Endothelial cell of umbilical vein (primary cell): ENCODE data around the gene NGLY1. TPM values are rescaled to one million over a fixed set of nuclear protein-coding genes. Genes with fewer than 3 reads are reported as not detected.

ENCODE experiments used
- BruUV-seq: library from RNA; stranded (reverse); fragments of 400-500 nt; replicated peaks from 2 replicates; lab custom pipeline; 2021; lab: Mats Ljungman, UMichigan
- CTCF ChIA-PET: fragments of 300-600, 350-600 bp; sonication (Branson Sonifier 250); formaldehyde crosslinking; loops from one replicate; lab custom pipeline; 2021; ENCODE audit warnings: antibody characterized with exemption, inconsistent platforms; lab: Charles Lee
- POLR2A ChIA-PET: fragments of 300-600, 350-600 bp; sonication (Branson Sonifier 250); formaldehyde crosslinking; loops from one replicate; lab custom pipeline; 2021; ENCODE audit warnings: antibody characterized with exemption, inconsistent platforms; lab: Charles Lee
- DNase-seq: peaks from one replicate; pipeline ENCODE4 v3.0.0-alpha.2; 2011; ENCODE audit warnings: low read depth, low spot score
- FAIRE-seq: peaks from 2 replicates; lab custom pipeline; 2011; peaks lifted over from hg19 to GRCh38; lab: Jason Lieb, UNC
- H2AFZ ChIP-seq: 2 replicates; pipeline ENCODE4 v1.6.0; 2012; ENCODE audit warnings: low read depth, low read length, control low read depth, inconsistent platforms
- H3K27ac ChIP-seq: 2 replicates; pipeline ENCODE4 v1.5.1; 2011; ENCODE audit warnings: low read depth, mild to moderate bottlenecking, control low read depth, low read length, moderate library complexity; ENCODE audit not compliant: insufficient read depth
- H3K27me3 ChIP-seq, 2 experiments: 2 replicates each; pipeline versions ENCODE4 v1.6.0 to v1.6.1; 2011; ENCODE audit warnings: low read length in 2 of 2, mixed read lengths in 1 of 2; ENCODE audit not compliant: control insufficient read depth in 2 of 2, insufficient read depth in 2 of 2
- H3K36me3 ChIP-seq, 2 experiments: 2 replicates in 1 of 2; 3 replicates in 1 of 2; pipeline ENCODE4 v1.5.1; 2011; ENCODE audit warnings: low read length in 2 of 2, mild to moderate bottlenecking in 1 of 2, moderate library complexity in 1 of 2; ENCODE audit not compliant: control insufficient read depth in 2 of 2, insufficient read depth in 2 of 2; ENCODE audit errors: extremely low read depth in 1 of 2
- H3K4me1 ChIP-seq: 3 replicates; pipeline ENCODE4 v1.5.1; 2011; ENCODE audit warnings: mild to moderate bottlenecking, low read length; ENCODE audit not compliant: control insufficient read depth, insufficient read depth; ENCODE audit errors: extremely low read depth
- H3K4me2 ChIP-seq: 2 replicates; pipeline ENCODE4 v1.6.1; 2011; ENCODE audit warnings: low read length, control low read depth, mixed read lengths; ENCODE audit not compliant: insufficient read depth
- H3K4me3 ChIP-seq, 3 experiments: fragments of 200-600 bp in 1 of 3; sonication (generic), shearing (Covaris generic) in 1 of 3; replicated peaks in 1 of 3; 2 replicates each; pipeline ENCODE4 v1.5.1; 2011 to 2016; ENCODE audit warnings: control low read depth in 3 of 3, low read length in 3 of 3, mild to moderate bottlenecking in 2 of 3, inconsistent platforms in 1 of 3, low read depth in 1 of 3, moderate library complexity in 1 of 3; ENCODE audit not compliant: insufficient read depth in 1 of 3
- H3K79me2 ChIP-seq: 2 replicates; pipeline ENCODE4 v1.6.0; 2012; ENCODE audit warnings: low read length, inconsistent platforms; ENCODE audit not compliant: control insufficient read depth, insufficient read depth
- H3K9ac ChIP-seq: replicated peaks from 2 replicates; pipeline ENCODE3; 2011; ENCODE audit warnings: low read length, control low read depth; ENCODE audit not compliant: insufficient read depth; ENCODE audit errors: extremely low read depth
- H3K9me1 ChIP-seq: replicated peaks from 3 replicates; pipeline ENCODE4 v1.6.0; 2011; ENCODE audit warnings: mild to moderate bottlenecking, low read length; ENCODE audit not compliant: control insufficient read depth, insufficient read depth; ENCODE audit errors: extremely low read depth
- H3K9me3 ChIP-seq: replicated peaks from 2 replicates; pipeline ENCODE4 v1.5.1; 2012; ENCODE audit warnings: low read length, inconsistent platforms; ENCODE audit not compliant: control insufficient read depth, insufficient read depth
- H4K20me1 ChIP-seq: replicated peaks from 2 replicates; pipeline ENCODE3; 2011; ENCODE audit warnings: mild to moderate bottlenecking, low read length; ENCODE audit not compliant: control insufficient read depth, insufficient read depth; ENCODE audit errors: extremely low read depth
- CTCF ChIP-seq, 2 donors: IDR thresholded peaks; 1 replicate in 1 of 2; 2 replicates in 1 of 2; pipeline ENCODE4 v1.5.1; 2011; ENCODE audit warnings: low read length in 2 of 2, mild to moderate bottlenecking in 2 of 2, moderate library complexity in 2 of 2, control low read depth in 1 of 2, inconsistent platforms in 1 of 2, low read depth in 1 of 2; ENCODE audit not compliant: insufficient read depth in 1 of 2; ENCODE audit errors: extremely low read depth in 1 of 2
- EZH2 ChIP-seq: IDR thresholded peaks from 2 replicates; pipeline ENCODE4 v1.6.1; 2012; ENCODE audit warnings: borderline replicate concordance, low read depth, mild to moderate bottlenecking, moderate library complexity, low read length, inconsistent platforms; ENCODE audit not compliant: severe bottlenecking
- GATA2 ChIP-seq: IDR thresholded peaks from 2 replicates; pipeline ENCODE4 v1.7.0; 2011; ENCODE audit warnings: low read depth, mild to moderate bottlenecking, moderate library complexity, mixed read lengths, low read length; ENCODE audit not compliant: insufficient read length, insufficient read depth
- JUN ChIP-seq: IDR thresholded peaks from 2 replicates; pipeline ENCODE4 v1.6.1; 2011; ENCODE audit warnings: borderline replicate concordance, low read depth; ENCODE audit not compliant: insufficient read length, insufficient read depth
- MYC ChIP-seq: IDR thresholded peaks from one replicate; pipeline ENCODE4 v1.6.1; 2011; ENCODE audit warnings: mild to moderate bottlenecking, low read depth, low read length
- POLR2A ChIP-seq: IDR thresholded peaks from 2 replicates; pipeline ENCODE4 v1.6.1; 2012; ENCODE audit warnings: low read depth, mild to moderate bottlenecking, control low read depth, low read length
- dilution Hi-C: fragments of 300-500 bp; cut with MboI; formaldehyde crosslinking; loops from one replicate; pipeline ENCODE4 v1.15.0; 2019; ENCODE audit warnings: low sequenced_read_pairs; ENCODE audit not compliant: extremely low pct_ligation_motif_present
- intact Hi-C: fragments of 100-400 bp; cut with micrococcal nuclease; formaldehyde crosslinking; loops from one replicate; pipeline ENCODE4 v1.10.0; 2022
- polyA plus RNA-seq, 4 experiments: library from polyadenylated mRNA; depleted of rRNA in 3 of 4; stranded (reverse) in 3 of 4; unstranded in 1 of 4; fragments of >200 nt; gene quantifications; 2 replicates each; pipeline versions ENCODE4 v1.2.1 to v1.2.3, GENCODE V29; 2011 to 2012; ENCODE audit warnings: missing spikeins in 1 of 4
- total RNA-seq: library from RNA; stranded (reverse); gene quantifications from 2 replicates; pipeline ENCODE4 v1.2.3, GENCODE V29; 2021
- TF ChIP-seq, protein P1 (sequence below): IDR thresholded peaks from 2 replicates; pipeline ENCODE4 v1.6.1; 2011; ENCODE audit not compliant: insufficient read depth, insufficient read length

The NGLY1 gene
- total and polyA plus RNA-seq, 2 donors (not counting 3 experiments of a cell fraction or from before 2014, with no cell fraction given): 5.3 to 29.6 TPM

DNA sequence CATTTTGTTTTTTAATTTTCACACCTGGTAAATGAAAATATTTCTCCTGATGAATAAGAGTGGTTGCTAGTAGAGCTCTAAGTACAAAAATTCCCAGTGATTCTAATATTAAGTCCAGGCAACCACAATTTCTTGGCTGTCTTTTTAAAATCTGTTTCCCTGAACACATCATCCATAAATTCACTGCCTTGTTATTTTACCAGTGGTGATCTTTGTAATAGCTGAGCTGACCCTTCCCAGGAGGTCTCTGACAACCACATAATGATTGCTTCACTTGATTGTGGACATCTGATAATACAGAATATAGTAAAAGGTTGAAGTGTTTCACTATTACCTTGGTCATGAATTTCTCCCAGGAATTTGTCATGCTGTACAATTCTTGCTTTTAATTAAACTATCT, 104.7 kb downstream of the NGLY1 start:
- H3K79me2 ChIP-seq: no peaks in the 10 kb centered on the region
- H3K36me3 ChIP-seq: no peaks in the 10 kb centered on the region
- intact Hi-C loops: no loop called here
- DNase-seq: no peak
- H3K9me3 ChIP-seq: no peaks in the 10 kb centered on the region
- no peak overlapping the region for H3K4me2 ChIP-seq
- BruUV-seq: no TSS peak
- peaks cover 2 to 4% of the 10 kb centered on the region in 2 experiments for H3K27me3 ChIP-seq
- no peak for FAIRE-seq
- TF ChIP-seq EZH2: no peak
- TF ChIP-seq, protein P1, sequence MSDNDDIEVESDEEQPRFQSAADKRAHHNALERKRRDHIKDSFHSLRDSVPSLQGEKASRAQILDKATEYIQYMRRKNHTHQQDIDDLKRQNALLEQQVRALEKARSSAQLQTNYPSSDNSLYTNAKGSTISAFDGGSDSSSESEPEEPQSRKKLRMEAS: no peak
- TF ChIP-seq MYC: no peak
- TF ChIP-seq JUN: no peak
- no peak for TF ChIP-seq GATA2
- no peak for TF ChIP-seq POLR2A
- TF ChIP-seq CTCF (IDR thresholded peaks at IDR 0.05; ENCODE audit: extremely low read depth in 1 of 2, insufficient read depth in 1 of 2, low read depth in 1 of 2, low read length in 2 of 2): no peak
- no peak overlapping the region for H3K9ac ChIP-seq
- dilution Hi-C loops: no loop called here
- POLR2A ChIA-PET: no interaction called here
- no peak overlapping the region for H3K4me3 ChIP-seq
- no peak overlapping the region for H3K27ac ChIP-seq
- H3K4me1 ChIP-seq: no peaks in the 10 kb centered on the region
- no peaks in the 10 kb centered on the region for H3K9me1 ChIP-seq
- CTCF ChIA-PET: no interaction called here
- H4K20me1 ChIP-seq: no peaks in the 10 kb centered on the region
- no peak overlapping the region for H2AFZ ChIP-seq
